Ovary (tissue), 9 donors: ENCODE measurements around the gene PDLIM7. TPM values are rescaled to one million over a fixed set of nuclear protein-coding genes. Genes with fewer than 3 reads are reported as not detected.

ENCODE experiments used
- DNase-seq, 5 donors: peaks; one replicate each; pipeline ENCODE4 v3.0.0-alpha.2; 2019 to 2020
- H3K27ac ChIP-seq, 2 donors: fragments of 200-600 bp; one replicate each; pipeline versions ENCODE4 v1.5.1 to v1.8.0; 2019 to 2022
- H3K27me3 ChIP-seq: fragments of 200-600 bp; one replicate; pipeline ENCODE4 v1.8.0; 2022
- H3K36me3 ChIP-seq: fragments of 200-600 bp; sonication (generic); one replicate; pipeline ENCODE4 v1.5.1; 2019
- H3K4me1 ChIP-seq: one replicate; pipeline ENCODE4 v1.8.1; 2013; ENCODE audit warnings: mild to moderate bottlenecking, moderate library complexity; ENCODE audit not compliant: insufficient read depth
- H3K4me3 ChIP-seq: fragments of 200-600 bp; sonication (generic); one replicate; pipeline ENCODE4 v1.5.1; 2017
- H3K9me3 ChIP-seq, 2 donors: fragments of 200-600 bp in 1 of 2; sonication (generic) in 1 of 2; one replicate each; pipeline versions ENCODE4 v1.5.1 to v1.8.1; 2013 to 2019; ENCODE audit warnings: mild to moderate bottlenecking in 1 of 2, moderate library complexity in 1 of 2
- CTCF ChIP-seq, 3 donors: fragments of 450-650 bp in 2 of 3; fragments of 200-600 bp in 1 of 3; IDR thresholded peaks; one replicate each; pipeline versions ENCODE4 v1.5.1 to v1.8.0; 2016 to 2022; ENCODE audit warnings: antibody characterized with exemption in 3 of 3, mild to moderate bottlenecking in 1 of 3
- EP300 ChIP-seq: sonication (generic); formaldehyde crosslinking; IDR thresholded peaks from one replicate; pipeline ENCODE4 v1.6.1; 2017; ENCODE audit warnings: antibody characterized with exemption
- POLR2A ChIP-seq: fragments of 450-650 bp; IDR thresholded peaks from one replicate; pipeline ENCODE4 v1.6.1; 2017; ENCODE audit warnings: antibody characterized with exemption, mild to moderate bottlenecking, moderate library complexity
- WGBS, 3 donors: extraction: QIAGEN DNeasy Blood & Tissue Kit in 1 of 3; methylation state at CpG; one replicate each; pipeline versions ENCODE4 v1.1.5 to v1.1.7; 2013 to 2017; 5-methylcytosine and 5-hydroxymethylcytosine counted together
- intact Hi-C, 4 donors: fragments of 100-400 bp; cut with DNase I; formaldehyde crosslinking; loops; one replicate each; pipeline versions ENCODE4 v1.11.0 to v1.15.1; 2022 to 2023
- polyA plus RNA-seq, 2 donors: library from polyadenylated mRNA; stranded (reverse); fragments of 200-250 nt in 1 of 2; fragments of 350-450 nt in 1 of 2; fragmentation: Illumina TruSeq in 1 of 2; extraction: RNeasy Lipid Tissue Mini Kit (QIAGEN cat#74804) in 1 of 2; gene quantifications; one replicate each; pipeline ENCODE4 v1.2.3, GENCODE V29; 2013 to 2014
- total RNA-seq, 7 donors: library from RNA; depleted of rRNA in 2 of 7; stranded (reverse); fragments of >200 nt in 2 of 7; fragmentation: NEBNext Ultra II Directional in 3 of 7; extraction: Animal tissue kit (Norgen Biotek cat#: 25700) in 3 of 7; gene quantifications; one replicate each; pipeline versions ENCODE4 v1.1.0 to v1.2.4, GENCODE V29; 2016 to 2023
- donor health status: DM: no; HTN: no; CAD: no; lungs with moderate emphysema.
- donor health status: DM: no; HTN: no; CAD: no.
- donor health status: Bipolar disorder and iron deficiency.
- donor health status: DM: yes; HTN: yes; CAD: no.
- donor health status: DM: no; HTN: no; CAD: no.
- donor health status: DM: yes; HTN: yes; CAD: no.

Gene PDLIM7
- total and polyA plus RNA-seq, 9 donors: 25.7 to 243 (median 83.3) TPM

GRCh38 chr5:177466861-177467260, 30.5 kb downstream of the PDLIM7 start:
- DNase-seq: no peak
- 94 to 96% (median 96%) methylated on average over 25 of the region's 25 CpGs for WGBS, 3 donors
- intact Hi-C loops: no loop called here
- H3K4me3 ChIP-seq: no peak overlapping the region
- H3K9me3 ChIP-seq: no peaks in the 10 kb centered on the region
- no peaks in the 10 kb centered on the region for H3K36me3 ChIP-seq
- TF ChIP-seq EP300: no peak
- no peak for TF ChIP-seq CTCF (IDR thresholded peaks at IDR 0.05)
- no peak for TF ChIP-seq POLR2A
- no peaks in the 10 kb centered on the region for H3K27me3 ChIP-seq
- H3K4me1 ChIP-seq: peaks cover 4% of the 10 kb centered on the region
- no peak overlapping the region for H3K27ac ChIP-seq

- WGBS, 3 donors: 96 to 99% (median 98%) methylated on average over 11 of the region's 11 CpGs
- Histone ChIP-seq H3K27me3 (no peaks in the 10 kb centered on the region), H3K4me1 (no peaks in the 10 kb centered on the region), H3K9me3 (no peaks in the 10 kb centered on the region), H3K4me3 (no peak overlapping the region), H3K36me3 (no peaks in the 10 kb centered on the region), H3K27ac (no peak overlapping the region)
- TF ChIP-seq POLR2A (no peak), EP300 (no peak), CTCF (IDR thresholded peaks at IDR 0.05) (no peak)
- intact Hi-C loops: no loop called here
- no peak for DNase-seq
Measured at GRCh38 chr5:177465044-177465443, 32.4 kb downstream of the PDLIM7 start.

GRCh38 chr5:177462021-177462670, 35.3 kb downstream of the PDLIM7 start:
- Histone ChIP-seq H3K9me3 (no peaks in the 10 kb centered on the region), H3K36me3 (no peaks in the 10 kb centered on the region), H3K27ac (no peak overlapping the region), H3K27me3 (no peaks in the 10 kb centered on the region), H3K4me1 (no peaks in the 10 kb centered on the region), H3K4me3 (no peak overlapping the region)
- intact Hi-C loops: no loop called here
- TF ChIP-seq POLR2A (no peak), EP300 (no peak), CTCF (IDR thresholded peaks at IDR 0.05) (no peak)
- no peak for DNase-seq
- WGBS, 3 donors: 79 to 80% (median 79%) methylated on average over 27 of the region's 27 CpGs

- no peak overlapping the region for H3K4me3 ChIP-seq
- TF ChIP-seq POLR2A: no peak
- no peak for TF ChIP-seq CTCF (IDR thresholded peaks at IDR 0.05)
- no peak for TF ChIP-seq EP300
- no peaks in the 10 kb centered on the region for H3K27me3 ChIP-seq
- no peaks in the 10 kb centered on the region for H3K36me3 ChIP-seq
- intact Hi-C loops: loop anchor here in 3 of 4 donors (5.0 to 10.0 kb wide), 3 partner anchors 58 to 345 kb away; partner anchors contain the start of genes MXD3 (in 2 of the 3) and PFN3 (in 1 of the 3)
- H3K27ac ChIP-seq: no peak overlapping the region
- H3K9me3 ChIP-seq: no peaks in the 10 kb centered on the region
- H3K4me1 ChIP-seq: peaks cover 3% of the 10 kb centered on the region
- WGBS, 3 donors: 90 to 92% (median 91%) methylated on average over 21 to 28 of the region's 28 CpGs
- peak in 1 of 5 donors; percentile 37 for DNase-seq
Measured at GRCh38 chr5:177459819-177460628, 37.4 kb downstream of the PDLIM7 start.
